Endothelial cell of umbilical vein (primary cell): ENCODE measurements around the gene HYLS1. TPM values are rescaled to one million over a fixed set of nuclear protein-coding genes. Genes with fewer than 3 reads are reported as not detected.

Experiments
- BruUV-seq: library from RNA; stranded (reverse); fragments of 400-500 nt; replicated peaks from 2 replicates; lab custom pipeline; 2021; lab: Mats Ljungman, UMichigan
- CTCF ChIA-PET: fragments of 300-600, 350-600 bp; sonication (Branson Sonifier 250); formaldehyde crosslinking; loops from one replicate; lab custom pipeline; 2021; ENCODE audit warnings: antibody characterized with exemption, inconsistent platforms; lab: Charles Lee
- POLR2A ChIA-PET: fragments of 300-600, 350-600 bp; sonication (Branson Sonifier 250); formaldehyde crosslinking; loops from one replicate; lab custom pipeline; 2021; ENCODE audit warnings: antibody characterized with exemption, inconsistent platforms; lab: Charles Lee
- DNase-seq: peaks from one replicate; pipeline ENCODE4 v3.0.0-alpha.2; 2011; ENCODE audit warnings: low read depth, low spot score
- FAIRE-seq: peaks from 2 replicates; lab custom pipeline; 2011; peaks lifted over from hg19 to GRCh38; lab: Jason Lieb, UNC
- H2AFZ ChIP-seq: 2 replicates; pipeline ENCODE4 v1.6.0; 2012; ENCODE audit warnings: low read depth, low read length, control low read depth, inconsistent platforms
- H3K27ac ChIP-seq: 2 replicates; pipeline ENCODE4 v1.5.1; 2011; ENCODE audit warnings: low read depth, mild to moderate bottlenecking, control low read depth, low read length, moderate library complexity; ENCODE audit not compliant: insufficient read depth
- H3K27me3 ChIP-seq, 2 experiments: 2 replicates each; pipeline versions ENCODE4 v1.6.0 to v1.6.1; 2011; ENCODE audit warnings: low read length in 2 of 2, mixed read lengths in 1 of 2; ENCODE audit not compliant: control insufficient read depth in 2 of 2, insufficient read depth in 2 of 2
- H3K36me3 ChIP-seq, 2 experiments: 2 replicates in 1 of 2; 3 replicates in 1 of 2; pipeline ENCODE4 v1.5.1; 2011; ENCODE audit warnings: low read length in 2 of 2, mild to moderate bottlenecking in 1 of 2, moderate library complexity in 1 of 2; ENCODE audit not compliant: control insufficient read depth in 2 of 2, insufficient read depth in 2 of 2; ENCODE audit errors: extremely low read depth in 1 of 2
- H3K4me1 ChIP-seq: 3 replicates; pipeline ENCODE4 v1.5.1; 2011; ENCODE audit warnings: mild to moderate bottlenecking, low read length; ENCODE audit not compliant: control insufficient read depth, insufficient read depth; ENCODE audit errors: extremely low read depth
- H3K4me2 ChIP-seq: 2 replicates; pipeline ENCODE4 v1.6.1; 2011; ENCODE audit warnings: low read length, control low read depth, mixed read lengths; ENCODE audit not compliant: insufficient read depth
- H3K4me3 ChIP-seq, 3 experiments: fragments of 200-600 bp in 1 of 3; sonication (generic), shearing (Covaris generic) in 1 of 3; replicated peaks in 1 of 3; 2 replicates each; pipeline ENCODE4 v1.5.1; 2011 to 2016; ENCODE audit warnings: control low read depth in 3 of 3, low read length in 3 of 3, mild to moderate bottlenecking in 2 of 3, inconsistent platforms in 1 of 3, low read depth in 1 of 3, moderate library complexity in 1 of 3; ENCODE audit not compliant: insufficient read depth in 1 of 3
- H3K79me2 ChIP-seq: 2 replicates; pipeline ENCODE4 v1.6.0; 2012; ENCODE audit warnings: low read length, inconsistent platforms; ENCODE audit not compliant: control insufficient read depth, insufficient read depth
- H3K9ac ChIP-seq: replicated peaks from 2 replicates; pipeline ENCODE3; 2011; ENCODE audit warnings: low read length, control low read depth; ENCODE audit not compliant: insufficient read depth; ENCODE audit errors: extremely low read depth
- H3K9me1 ChIP-seq: replicated peaks from 3 replicates; pipeline ENCODE4 v1.6.0; 2011; ENCODE audit warnings: mild to moderate bottlenecking, low read length; ENCODE audit not compliant: control insufficient read depth, insufficient read depth; ENCODE audit errors: extremely low read depth
- H3K9me3 ChIP-seq: replicated peaks from 2 replicates; pipeline ENCODE4 v1.5.1; 2012; ENCODE audit warnings: low read length, inconsistent platforms; ENCODE audit not compliant: control insufficient read depth, insufficient read depth
- H4K20me1 ChIP-seq: replicated peaks from 2 replicates; pipeline ENCODE3; 2011; ENCODE audit warnings: mild to moderate bottlenecking, low read length; ENCODE audit not compliant: control insufficient read depth, insufficient read depth; ENCODE audit errors: extremely low read depth
- EZH2 ChIP-seq: IDR thresholded peaks from 2 replicates; pipeline ENCODE4 v1.6.1; 2012; ENCODE audit warnings: borderline replicate concordance, low read depth, mild to moderate bottlenecking, moderate library complexity, low read length, inconsistent platforms; ENCODE audit not compliant: severe bottlenecking
- FOS ChIP-seq: IDR thresholded peaks from 2 replicates; pipeline ENCODE4 v1.6.1; 2011; ENCODE audit warnings: mild to moderate bottlenecking, low read length, moderate library complexity, borderline replicate concordance; ENCODE audit not compliant: insufficient read depth
- GATA2 ChIP-seq: IDR thresholded peaks from 2 replicates; pipeline ENCODE4 v1.7.0; 2011; ENCODE audit warnings: low read depth, mild to moderate bottlenecking, moderate library complexity, mixed read lengths, low read length; ENCODE audit not compliant: insufficient read length, insufficient read depth
- JUN ChIP-seq: IDR thresholded peaks from 2 replicates; pipeline ENCODE4 v1.6.1; 2011; ENCODE audit warnings: borderline replicate concordance, low read depth; ENCODE audit not compliant: insufficient read length, insufficient read depth
- MYC ChIP-seq: IDR thresholded peaks from one replicate; pipeline ENCODE4 v1.6.1; 2011; ENCODE audit warnings: mild to moderate bottlenecking, low read depth, low read length
- POLR2A ChIP-seq: IDR thresholded peaks from 2 replicates; pipeline ENCODE4 v1.6.1; 2012; ENCODE audit warnings: low read depth, mild to moderate bottlenecking, control low read depth, low read length
- POLR2AphosphoS5 ChIP-seq: IDR thresholded peaks from 2 replicates; pipeline ENCODE4 v1.6.1; 2012; ENCODE audit warnings: low read depth, mild to moderate bottlenecking, control low read depth, low read length, moderate library complexity; ENCODE audit not compliant: insufficient read depth
- dilution Hi-C: fragments of 300-500 bp; cut with MboI; formaldehyde crosslinking; loops from one replicate; pipeline ENCODE4 v1.15.0; 2019; ENCODE audit warnings: low sequenced_read_pairs; ENCODE audit not compliant: extremely low pct_ligation_motif_present
- intact Hi-C: fragments of 100-400 bp; cut with micrococcal nuclease; formaldehyde crosslinking; loops from one replicate; pipeline ENCODE4 v1.10.0; 2022
- polyA plus RNA-seq, 4 experiments: library from polyadenylated mRNA; depleted of rRNA in 3 of 4; stranded (reverse) in 3 of 4; unstranded in 1 of 4; fragments of >200 nt; gene quantifications; 2 replicates each; pipeline versions ENCODE4 v1.2.1 to v1.2.3, GENCODE V29; 2011 to 2012; ENCODE audit warnings: missing spikeins in 1 of 4
- total RNA-seq: library from RNA; stranded (reverse); gene quantifications from 2 replicates; pipeline ENCODE4 v1.2.3, GENCODE V29; 2021
- TF ChIP-seq, protein P1 (sequence below), 2 donors: IDR thresholded peaks; 1 replicate in 1 of 2; 2 replicates in 1 of 2; pipeline ENCODE4 v1.5.1; 2011; ENCODE audit warnings: low read length in 2 of 2, mild to moderate bottlenecking in 2 of 2, moderate library complexity in 2 of 2, control low read depth in 1 of 2, inconsistent platforms in 1 of 2, low read depth in 1 of 2; ENCODE audit not compliant: insufficient read depth in 1 of 2; ENCODE audit errors: extremely low read depth in 1 of 2
- TF ChIP-seq, protein P2 (sequence below): IDR thresholded peaks from 2 replicates; pipeline ENCODE4 v1.6.1; 2011; ENCODE audit not compliant: insufficient read depth, insufficient read length

The HYLS1 gene
- total and polyA plus RNA-seq, 2 donors (not counting 3 experiments of a cell fraction or from before 2014, with no cell fraction given): 4.7 to 12.6 TPM

DNA sequence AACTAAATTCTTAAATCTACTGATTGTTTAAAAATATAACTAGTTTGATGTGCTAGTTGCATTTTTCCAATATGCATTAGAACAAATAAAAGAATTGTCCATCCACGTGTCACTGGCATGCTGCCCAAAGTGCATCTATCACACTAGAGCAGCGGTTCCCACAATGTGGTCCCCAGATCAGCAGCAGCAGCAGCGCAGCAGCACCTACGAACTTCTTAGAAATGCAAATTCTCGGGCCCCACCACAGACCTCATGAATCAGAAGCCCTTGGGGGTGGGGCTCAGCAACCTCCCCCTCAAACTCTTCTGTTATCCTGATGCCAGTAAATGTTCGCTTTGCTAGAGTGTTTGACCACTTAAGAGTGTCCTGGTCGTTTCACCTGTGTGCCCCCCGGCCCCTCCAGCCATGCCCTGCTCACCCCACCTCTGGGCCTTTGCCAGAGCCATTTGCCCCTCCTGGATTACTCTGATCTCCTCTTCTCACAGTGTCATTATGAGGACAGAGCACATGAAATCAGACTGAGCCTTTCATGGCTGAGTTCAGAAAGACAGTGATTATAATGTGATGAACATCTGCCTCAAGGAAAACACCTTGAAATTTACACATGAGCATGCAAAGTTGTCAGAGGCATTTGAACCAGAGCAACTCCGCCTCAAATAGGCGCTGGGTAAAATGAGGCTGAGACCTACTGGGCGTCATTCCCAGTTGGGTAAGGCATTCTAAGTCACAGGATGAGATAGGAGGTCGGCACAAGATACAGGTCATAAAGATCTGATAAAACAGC, 45.8 kb downstream of the HYLS1 start:
- Histone ChIP-seq H2AFZ (no peak overlapping the region), H3K9ac (no peak overlapping the region), H3K27me3 (peaks cover 0 to 2% of the 10 kb centered on the region in 2 experiments), H3K9me1 (no peaks in the 10 kb centered on the region), H3K27ac (no peak overlapping the region), H3K4me2 (no peak overlapping the region), H3K4me3 (no peak overlapping the region), H3K4me1 (no peaks in the 10 kb centered on the region), H3K79me2 (no peaks in the 10 kb centered on the region), H3K9me3 (no peaks in the 10 kb centered on the region), H4K20me1 (no peaks in the 10 kb centered on the region), H3K36me3 (no peaks in the 10 kb centered on the region)
- TF ChIP-seq POLR2AphosphoS5: no peak
- ChIA-PET CTCF (interaction anchor here (0.8 to 0.9 kb wide), 2 partner anchors 9 to 261 kb away, joined by 3 to 4 read pairs; no protein-coding TSS in a partner anchor), POLR2A (no interaction called here)
- FAIRE-seq: no peak
- no TSS peak for BruUV-seq
- DNase-seq: no peak
- dilution Hi-C loops (no loop called here), intact Hi-C loops (no loop called here)

DNA sequence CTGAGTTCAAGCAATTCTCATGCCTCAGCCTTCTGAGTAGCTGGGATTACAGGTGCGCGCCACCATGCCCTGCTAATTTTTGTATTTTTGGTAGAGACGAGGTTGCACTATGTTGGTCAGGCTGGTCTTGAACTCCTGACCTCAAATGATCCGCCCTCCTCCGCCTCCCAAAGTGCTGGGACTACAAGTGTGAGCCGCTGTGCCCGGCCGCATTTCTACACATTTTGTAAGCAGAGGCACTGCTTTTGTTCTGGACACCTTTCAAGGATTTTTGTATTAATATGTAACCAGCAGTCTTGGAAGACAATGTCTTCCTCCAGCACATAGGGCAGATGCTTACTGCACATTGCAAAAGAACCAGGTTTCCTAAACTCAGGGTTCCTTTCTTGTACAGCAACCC, 47.0 kb downstream of the HYLS1 start:
- no peaks in the 10 kb centered on the region for H3K36me3 ChIP-seq
- H3K27ac ChIP-seq: no peak overlapping the region
- H3K79me2 ChIP-seq: no peaks in the 10 kb centered on the region
- dilution Hi-C loops (no loop called here), intact Hi-C loops (no loop called here)
- H3K9me1 ChIP-seq: no peaks in the 10 kb centered on the region
- DNase-seq: no peak
- peaks cover 0 to 2% of the 10 kb centered on the region in 2 experiments for H3K27me3 ChIP-seq
- H3K4me2 ChIP-seq: no peak overlapping the region
- no peak overlapping the region for H3K4me3 ChIP-seq
- H3K9ac ChIP-seq: no peak overlapping the region
- H3K4me1 ChIP-seq: no peaks in the 10 kb centered on the region
- H2AFZ ChIP-seq: no peak overlapping the region
- FAIRE-seq: no peak
- no peaks in the 10 kb centered on the region for H3K9me3 ChIP-seq
- ChIA-PET POLR2A (no interaction called here), CTCF (interaction anchor here (0.9 kb wide), 1 partner anchor 259 kb away, joined by 3 read pairs; no protein-coding TSS in a partner anchor)
- no peaks in the 10 kb centered on the region for H4K20me1 ChIP-seq
- no TSS peak for BruUV-seq
- TF ChIP-seq FOS: no peak
- TF ChIP-seq, protein P1, sequence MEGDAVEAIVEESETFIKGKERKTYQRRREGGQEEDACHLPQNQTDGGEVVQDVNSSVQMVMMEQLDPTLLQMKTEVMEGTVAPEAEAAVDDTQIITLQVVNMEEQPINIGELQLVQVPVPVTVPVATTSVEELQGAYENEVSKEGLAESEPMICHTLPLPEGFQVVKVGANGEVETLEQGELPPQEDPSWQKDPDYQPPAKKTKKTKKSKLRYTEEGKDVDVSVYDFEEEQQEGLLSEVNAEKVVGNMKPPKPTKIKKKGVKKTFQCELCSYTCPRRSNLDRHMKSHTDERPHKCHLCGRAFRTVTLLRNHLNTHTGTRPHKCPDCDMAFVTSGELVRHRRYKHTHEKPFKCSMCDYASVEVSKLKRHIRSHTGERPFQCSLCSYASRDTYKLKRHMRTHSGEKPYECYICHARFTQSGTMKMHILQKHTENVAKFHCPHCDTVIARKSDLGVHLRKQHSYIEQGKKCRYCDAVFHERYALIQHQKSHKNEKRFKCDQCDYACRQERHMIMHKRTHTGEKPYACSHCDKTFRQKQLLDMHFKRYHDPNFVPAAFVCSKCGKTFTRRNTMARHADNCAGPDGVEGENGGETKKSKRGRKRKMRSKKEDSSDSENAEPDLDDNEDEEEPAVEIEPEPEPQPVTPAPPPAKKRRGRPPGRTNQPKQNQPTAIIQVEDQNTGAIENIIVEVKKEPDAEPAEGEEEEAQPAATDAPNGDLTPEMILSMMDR (IDR thresholded peaks at IDR 0.05; ENCODE audit: extremely low read depth in 1 of 2, insufficient read depth in 1 of 2, low read depth in 1 of 2, low read length in 2 of 2): no peak
- TF ChIP-seq JUN: no peak
- no peak for TF ChIP-seq POLR2A
- TF ChIP-seq EZH2: no peak
- no peak for TF ChIP-seq GATA2
- no peak for TF ChIP-seq POLR2AphosphoS5
- TF ChIP-seq, protein P2, sequence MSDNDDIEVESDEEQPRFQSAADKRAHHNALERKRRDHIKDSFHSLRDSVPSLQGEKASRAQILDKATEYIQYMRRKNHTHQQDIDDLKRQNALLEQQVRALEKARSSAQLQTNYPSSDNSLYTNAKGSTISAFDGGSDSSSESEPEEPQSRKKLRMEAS: no peak
- TF ChIP-seq MYC: no peak
